ENCODE data around the gene MAP7D2.

DNA sequence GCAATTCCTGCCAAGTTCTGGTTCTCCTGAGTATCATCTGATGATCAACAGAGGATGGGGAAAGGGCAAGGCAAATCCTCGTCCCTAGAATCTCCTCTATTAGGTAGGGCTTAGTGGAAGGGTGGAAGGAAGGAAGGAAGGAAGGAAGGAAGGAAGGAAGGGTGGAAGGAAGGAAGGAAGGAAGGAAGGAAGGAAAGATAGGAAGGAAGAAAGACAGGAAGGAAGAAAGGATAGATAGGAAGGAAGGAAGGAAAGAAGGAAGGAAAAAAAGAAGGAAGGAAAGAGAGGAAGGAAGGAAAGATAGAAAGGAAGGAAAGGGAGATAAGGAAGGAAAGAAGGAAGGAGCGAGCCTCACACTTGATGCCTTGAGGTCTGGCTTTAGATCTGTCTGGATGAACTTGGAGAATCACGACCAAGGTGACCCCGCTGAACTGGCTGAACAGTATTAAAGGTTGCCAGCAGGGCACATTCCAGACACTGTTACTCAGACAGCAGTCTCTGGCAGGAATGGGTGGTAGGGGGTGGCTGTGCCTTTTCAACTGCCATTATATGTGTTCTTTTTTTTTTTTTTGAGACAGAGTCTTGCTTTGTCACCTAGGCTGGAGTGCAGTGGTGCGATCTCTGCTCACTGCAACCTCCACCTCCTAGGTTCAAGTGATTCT is 57.1 kb downstream of the MAP7D2 start:
- TF ChIP-seq, protein P1, sequence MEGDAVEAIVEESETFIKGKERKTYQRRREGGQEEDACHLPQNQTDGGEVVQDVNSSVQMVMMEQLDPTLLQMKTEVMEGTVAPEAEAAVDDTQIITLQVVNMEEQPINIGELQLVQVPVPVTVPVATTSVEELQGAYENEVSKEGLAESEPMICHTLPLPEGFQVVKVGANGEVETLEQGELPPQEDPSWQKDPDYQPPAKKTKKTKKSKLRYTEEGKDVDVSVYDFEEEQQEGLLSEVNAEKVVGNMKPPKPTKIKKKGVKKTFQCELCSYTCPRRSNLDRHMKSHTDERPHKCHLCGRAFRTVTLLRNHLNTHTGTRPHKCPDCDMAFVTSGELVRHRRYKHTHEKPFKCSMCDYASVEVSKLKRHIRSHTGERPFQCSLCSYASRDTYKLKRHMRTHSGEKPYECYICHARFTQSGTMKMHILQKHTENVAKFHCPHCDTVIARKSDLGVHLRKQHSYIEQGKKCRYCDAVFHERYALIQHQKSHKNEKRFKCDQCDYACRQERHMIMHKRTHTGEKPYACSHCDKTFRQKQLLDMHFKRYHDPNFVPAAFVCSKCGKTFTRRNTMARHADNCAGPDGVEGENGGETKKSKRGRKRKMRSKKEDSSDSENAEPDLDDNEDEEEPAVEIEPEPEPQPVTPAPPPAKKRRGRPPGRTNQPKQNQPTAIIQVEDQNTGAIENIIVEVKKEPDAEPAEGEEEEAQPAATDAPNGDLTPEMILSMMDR (IDR thresholded peaks at IDR 0.05) = no peak
- TF ChIP-seq POLR2A (IDR thresholded peaks at IDR 0.05) = no peak
